Hepatocyte (in vitro differentiated cells): ENCODE data around the gene PKLR.

Source experiments
- EZH2 ChIP-seq: fragments of 200-600 bp; sonication (generic); IDR thresholded peaks from 2 replicates; pipeline ENCODE4 v1.6.1; 2016; ENCODE audit warnings: antibody characterized with exemption, mild to moderate bottlenecking, borderline replicate concordance
- EZH2phosphoT487 ChIP-seq: fragments of 200-600 bp; sonication (generic); IDR thresholded peaks from one replicate; pipeline ENCODE4 v1.6.1; 2018; ENCODE audit warnings: antibody characterized with exemption, mild to moderate bottlenecking, low read depth, moderate library complexity; ENCODE audit not compliant: unreplicated experiment, severe bottlenecking
- TF ChIP-seq, protein P1 (sequence below): fragments of 200-600 bp; sonication (generic); IDR thresholded peaks from 2 replicates; pipeline ENCODE4 v1.5.1; 2016; ENCODE audit warnings: antibody characterized with exemption, mild to moderate bottlenecking; ENCODE audit not compliant: poor library complexity

DNA sequence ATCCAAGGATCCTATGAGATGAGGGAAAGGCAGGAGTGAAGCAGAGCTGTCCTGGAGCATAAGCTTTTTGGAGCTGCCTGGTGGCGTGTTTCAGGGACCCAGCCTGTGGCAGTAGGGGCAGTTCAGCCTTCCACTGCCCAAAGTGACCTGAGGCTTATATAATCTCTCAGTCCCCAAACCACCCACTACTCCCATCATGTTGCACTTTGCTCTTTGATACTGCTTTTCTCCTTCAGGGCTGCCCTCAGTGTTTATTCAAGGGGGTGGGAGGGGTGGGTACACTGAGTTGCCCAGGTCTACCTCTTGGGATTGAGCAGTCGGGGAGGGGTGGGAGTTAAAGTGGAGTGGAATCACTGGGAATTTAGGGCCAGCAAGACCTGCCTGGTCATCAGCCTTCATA lies 14.7 kb downstream of the PKLR start:
- TF ChIP-seq, protein P1, sequence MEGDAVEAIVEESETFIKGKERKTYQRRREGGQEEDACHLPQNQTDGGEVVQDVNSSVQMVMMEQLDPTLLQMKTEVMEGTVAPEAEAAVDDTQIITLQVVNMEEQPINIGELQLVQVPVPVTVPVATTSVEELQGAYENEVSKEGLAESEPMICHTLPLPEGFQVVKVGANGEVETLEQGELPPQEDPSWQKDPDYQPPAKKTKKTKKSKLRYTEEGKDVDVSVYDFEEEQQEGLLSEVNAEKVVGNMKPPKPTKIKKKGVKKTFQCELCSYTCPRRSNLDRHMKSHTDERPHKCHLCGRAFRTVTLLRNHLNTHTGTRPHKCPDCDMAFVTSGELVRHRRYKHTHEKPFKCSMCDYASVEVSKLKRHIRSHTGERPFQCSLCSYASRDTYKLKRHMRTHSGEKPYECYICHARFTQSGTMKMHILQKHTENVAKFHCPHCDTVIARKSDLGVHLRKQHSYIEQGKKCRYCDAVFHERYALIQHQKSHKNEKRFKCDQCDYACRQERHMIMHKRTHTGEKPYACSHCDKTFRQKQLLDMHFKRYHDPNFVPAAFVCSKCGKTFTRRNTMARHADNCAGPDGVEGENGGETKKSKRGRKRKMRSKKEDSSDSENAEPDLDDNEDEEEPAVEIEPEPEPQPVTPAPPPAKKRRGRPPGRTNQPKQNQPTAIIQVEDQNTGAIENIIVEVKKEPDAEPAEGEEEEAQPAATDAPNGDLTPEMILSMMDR: no peak
- no peak for TF ChIP-seq EZH2phosphoT487
- TF ChIP-seq EZH2: no peak
